Activated T-helper 1 cell treated with anti-CD3 and anti-CD28 coated beads, Interleukin-12 subunit alpha, Interleukin-12 subunit beta, Interleukin-2, Interleukin-4 antibody, amounts not matched to agents 30 ng/mL and 10 ng/mL and 1 ng/mL, durations not matched to agents 14 hours and 24 hours and 36 hours (primary cell): Measurements from ENCODE around the gene LTC4S. TPM values are rescaled to one million over a fixed set of nuclear protein-coding genes. Genes with fewer than 3 reads are reported as not detected.

Source experiments
- DNase-seq: peaks from one replicate; pipeline ENCODE4 v3.0.0; 2021; ENCODE audit warnings: low spot score
- H3K27ac Mint-ChIP-seq: one replicate; pipeline ENCODE4 v1.8.0; 2021; ENCODE audit warnings: mild to moderate bottlenecking, mixed read lengths
- H3K27me3 Mint-ChIP-seq: one replicate; pipeline ENCODE4 v1.8.0; 2022; ENCODE audit warnings: mild to moderate bottlenecking, moderate library complexity, mixed read lengths; ENCODE audit not compliant: insufficient read depth
- H3K36me3 Mint-ChIP-seq: one replicate; pipeline ENCODE4 v1.8.0; 2021; ENCODE audit warnings: low read depth, mixed read lengths
- H3K4me1 Mint-ChIP-seq: one replicate; pipeline ENCODE4 v1.8.0; 2021; ENCODE audit warnings: low read depth, mixed read lengths
- H3K4me3 Mint-ChIP-seq: one replicate; pipeline ENCODE4 v1.8.0; 2021; ENCODE audit warnings: mild to moderate bottlenecking, moderate library complexity, mixed read lengths
- H3K9me3 Mint-ChIP-seq: one replicate; pipeline ENCODE4 v1.8.0; 2021; ENCODE audit warnings: mixed read lengths
- intact Hi-C: fragments of 100-400 bp; cut with micrococcal nuclease; formaldehyde crosslinking; loops from one replicate; pipeline ENCODE4 v1.15.1; 2024
- total RNA-seq: library from RNA; stranded (reverse); gene quantifications from 2 replicates; pipeline ENCODE4 v1.2.3, GENCODE V29; 2022

Gene LTC4S
- total RNA-seq, 1 donor from 2014 or later, result 1.7 TPM

DNA sequence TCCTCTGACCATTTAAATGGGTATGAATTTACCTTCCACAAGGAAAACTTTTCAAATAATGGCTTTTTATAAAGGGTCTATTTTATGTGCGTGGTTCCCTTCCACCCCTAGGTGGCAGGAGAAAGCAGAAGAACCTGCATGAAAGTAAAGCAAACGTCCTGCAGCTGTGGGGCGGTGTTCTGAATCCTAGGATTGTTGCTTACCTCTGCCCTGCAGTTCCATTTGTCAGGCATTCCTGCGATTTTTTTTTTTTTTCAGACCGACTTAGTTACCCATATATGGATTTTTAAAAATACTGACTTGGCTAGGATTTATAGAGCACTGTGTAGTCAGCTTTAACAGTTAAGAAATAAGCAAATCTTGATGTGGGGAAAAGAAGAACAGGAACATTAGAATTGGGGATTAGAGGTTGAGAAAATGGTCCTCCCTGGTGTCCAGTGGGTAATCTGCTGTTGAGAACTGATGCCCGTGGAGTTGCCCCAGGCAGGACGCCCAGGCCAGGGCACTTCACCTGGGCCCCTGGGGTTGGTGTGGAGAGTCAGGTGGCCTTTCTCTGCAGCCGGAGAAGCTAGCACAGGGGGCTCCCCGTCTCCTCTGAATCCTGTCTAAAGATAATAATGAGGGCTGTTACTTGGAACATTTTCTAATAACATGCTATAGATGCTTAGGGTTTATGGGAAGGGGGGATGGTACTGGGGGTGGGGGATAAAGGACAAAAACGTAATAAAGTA is 30.4 kb upstream of the LTC4S start:
- Mint-ChIP-seq H3K27me3 (no peaks in the 10 kb centered on the region), H3K4me3 (no peak overlapping the region), H3K36me3 (peaks cover 5% of the 10 kb centered on the region), H3K27ac (no peak overlapping the region), H3K4me1 (peaks cover 51% of the 10 kb centered on the region), H3K9me3 (no peaks in the 10 kb centered on the region)
- intact Hi-C loops, result loop anchor here (1.0 to 2.0 kb wide), 5 partner anchors 33 to 327 kb away; partner anchors contain the start of genes MRNIP, SQSTM1 and TBC1D9B
- peak; percentile 11 for DNase-seq

GRCh38 chr5:179764056-179764455 is 29.7 kb upstream of the LTC4S start:
- Mint-ChIP-seq H3K4me1 (peaks cover 52% of the 10 kb centered on the region), H3K9me3 (no peaks in the 10 kb centered on the region)

DNA sequence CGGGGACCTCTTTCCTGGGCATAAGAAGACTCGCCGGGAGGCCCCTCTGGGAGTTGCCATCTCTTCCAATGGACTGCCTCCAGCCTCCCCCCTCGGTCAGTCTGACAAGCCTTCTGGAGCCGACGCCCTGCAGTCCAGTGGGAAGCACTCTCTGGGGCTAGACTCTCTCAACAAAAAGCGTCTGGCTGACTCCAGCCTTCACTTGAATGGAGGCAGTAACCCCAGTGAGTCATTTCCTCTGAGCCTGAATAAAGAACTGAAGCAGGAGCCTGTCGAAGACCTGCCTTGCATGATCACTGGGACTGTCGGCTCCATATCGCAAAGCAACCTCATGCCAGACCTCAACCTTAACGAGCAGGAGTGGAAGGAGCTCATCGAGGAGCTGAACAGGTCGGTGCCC is 28.4 kb upstream of the LTC4S start:
- no peaks in the 10 kb centered on the region for H3K27me3 Mint-ChIP-seq
- peak overlapping the region; percentile 58 for H3K27ac Mint-ChIP-seq
- no peak overlapping the region for H3K4me3 Mint-ChIP-seq
- DNase-seq, result no peak
- no peaks in the 10 kb centered on the region for H3K9me3 Mint-ChIP-seq
- peaks cover 11% of the 10 kb centered on the region for H3K36me3 Mint-ChIP-seq
- peaks cover 39% of the 10 kb centered on the region for H3K4me1 Mint-ChIP-seq
- intact Hi-C loops, result no loop called here

More at GRCh38 chr5:179764056-179764455, 29.7 kb upstream of the LTC4S start:
- intact Hi-C loops, result no loop called here
- no peak for DNase-seq
- Mint-ChIP-seq H3K27ac (no peak overlapping the region), H3K27me3 (no peaks in the 10 kb centered on the region), H3K4me3 (no peak overlapping the region), H3K36me3 (peaks cover 7% of the 10 kb centered on the region)

DNA sequence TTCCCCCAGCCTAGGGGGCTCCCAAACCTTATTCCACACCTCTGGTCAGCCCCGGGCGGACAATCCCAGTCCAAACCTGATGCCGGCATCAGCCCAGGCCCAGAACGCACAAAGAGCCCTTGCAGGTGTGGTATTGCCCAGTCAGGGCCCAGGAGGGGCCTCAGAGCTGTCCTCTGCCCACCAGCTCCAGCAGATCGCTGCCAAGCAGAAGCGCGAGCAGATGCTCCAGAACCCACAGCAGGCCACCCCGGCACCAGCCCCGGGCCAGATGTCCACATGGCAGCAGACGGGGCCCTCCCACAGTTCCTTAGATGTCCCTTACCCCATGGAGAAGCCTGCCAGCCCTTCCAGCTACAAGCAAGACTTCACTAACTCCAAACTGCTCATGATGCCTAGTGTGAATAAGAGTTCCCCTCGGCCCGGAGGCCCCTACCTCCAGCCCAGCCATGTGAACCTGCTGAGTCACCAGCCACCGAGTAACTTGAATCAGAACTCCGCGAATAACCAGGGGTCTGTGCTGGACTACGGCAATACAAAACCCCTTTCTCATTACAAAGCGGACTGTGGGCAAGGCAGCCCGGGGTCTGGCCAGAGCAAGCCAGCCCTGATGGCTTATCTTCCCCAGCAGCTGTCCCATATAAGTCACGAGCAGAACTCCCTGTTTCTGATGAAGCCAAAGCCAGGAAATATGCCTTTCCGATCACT is 27.6 kb upstream of the LTC4S start:
- H3K9me3 Mint-ChIP-seq, result no peaks in the 10 kb centered on the region
- peaks cover 35% of the 10 kb centered on the region for H3K4me1 Mint-ChIP-seq
- intact Hi-C loops, result no loop called here
- DNase-seq, result no peak
- H3K4me3 Mint-ChIP-seq, result no peak overlapping the region
- no peaks in the 10 kb centered on the region for H3K27me3 Mint-ChIP-seq
- H3K27ac Mint-ChIP-seq, result no peak overlapping the region
- peaks cover 15% of the 10 kb centered on the region for H3K36me3 Mint-ChIP-seq

- Mint-ChIP-seq H3K36me3 (peaks cover 18% of the 10 kb centered on the region), H3K27ac (peak overlapping the region; percentile 4), H3K4me3 (no peak overlapping the region), H3K4me1 (peaks cover 30% of the 10 kb centered on the region), H3K27me3 (no peaks in the 10 kb centered on the region), H3K9me3 (no peaks in the 10 kb centered on the region)
- intact Hi-C loops, result no loop called here
- DNase-seq, result no peak
Measured at GRCh38 chr5:179766726-179767455, 26.9 kb upstream of the LTC4S start.

DNA sequence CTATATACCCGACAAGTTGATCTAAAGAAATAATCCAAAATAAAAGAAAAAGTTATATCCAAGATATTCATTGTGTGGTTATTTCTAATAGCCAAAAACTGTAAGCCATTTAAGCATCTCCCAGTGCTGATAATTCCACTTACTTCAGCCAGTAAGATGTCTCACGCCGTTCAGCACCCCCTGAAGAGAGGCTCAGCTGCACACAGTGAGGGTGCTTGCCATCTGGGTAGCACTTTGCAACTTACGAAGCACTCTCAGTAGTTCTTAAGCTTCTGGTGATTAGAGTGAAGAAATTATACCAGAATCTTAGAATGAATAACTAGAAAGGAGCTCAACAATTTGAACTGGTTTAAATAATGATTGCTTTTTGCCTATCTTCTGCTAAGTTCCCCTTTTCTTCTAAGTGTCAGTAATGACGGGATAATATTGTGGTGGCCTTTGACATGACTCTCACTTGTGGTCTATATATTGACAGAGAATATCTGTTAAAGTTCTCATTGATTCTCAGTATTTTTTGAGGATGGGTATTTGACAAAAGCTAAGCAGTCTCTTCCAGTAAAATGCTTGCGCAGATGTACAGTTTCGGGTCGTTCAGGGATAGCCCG is 26.2 kb upstream of the LTC4S start:
- no peaks in the 10 kb centered on the region for H3K27me3 Mint-ChIP-seq
- H3K27ac Mint-ChIP-seq, result peak overlapping the region; percentile 4
- DNase-seq, result no peak
- no peaks in the 10 kb centered on the region for H3K9me3 Mint-ChIP-seq
- intact Hi-C loops, result no loop called here
- no peak overlapping the region for H3K4me3 Mint-ChIP-seq
- H3K36me3 Mint-ChIP-seq, result peaks cover 25% of the 10 kb centered on the region
- H3K4me1 Mint-ChIP-seq, result peaks cover 23% of the 10 kb centered on the region

DNA sequence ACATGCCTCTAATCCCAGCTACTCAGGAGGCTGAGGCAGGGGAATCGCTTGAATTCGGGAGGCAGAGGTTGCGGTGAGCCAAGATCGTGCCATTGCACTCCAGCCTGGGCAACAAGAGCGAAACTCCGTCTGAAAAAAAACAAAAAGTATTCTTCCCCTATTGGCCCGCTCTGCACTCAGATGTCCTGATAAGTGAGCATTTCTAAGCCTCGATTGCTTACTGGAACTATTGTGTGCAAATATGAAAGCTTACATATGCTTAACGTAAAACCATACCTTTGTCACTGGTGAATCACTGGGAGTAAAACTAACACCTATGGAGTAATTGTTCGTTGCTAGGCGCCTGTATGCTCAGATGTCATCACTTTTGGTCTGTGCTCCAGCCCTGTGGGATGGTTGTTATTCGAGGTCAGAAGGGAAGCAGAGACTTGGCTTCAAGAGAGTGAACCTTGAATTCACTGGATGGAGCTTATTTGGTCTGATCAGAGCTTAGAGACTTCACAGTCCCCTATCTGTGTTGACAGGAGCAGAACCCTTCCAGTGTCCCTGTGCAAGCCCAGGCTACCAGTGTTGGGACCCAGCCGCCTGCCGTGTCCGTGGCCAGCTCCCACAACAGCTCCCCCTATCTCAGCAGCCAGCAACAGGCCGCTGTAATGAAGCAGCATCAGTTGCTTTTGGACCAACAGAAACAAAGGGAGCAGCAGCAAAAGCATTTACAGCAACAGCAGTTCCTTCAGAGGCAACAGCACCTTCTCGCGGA is 25.3 kb upstream of the LTC4S start:
- Mint-ChIP-seq H3K27ac (no peak overlapping the region), H3K36me3 (peaks cover 29% of the 10 kb centered on the region), H3K4me3 (no peak overlapping the region), H3K9me3 (no peaks in the 10 kb centered on the region), H3K4me1 (peaks cover 14% of the 10 kb centered on the region), H3K27me3 (no peaks in the 10 kb centered on the region)
- intact Hi-C loops, result no loop called here
- DNase-seq, result no peak

DNA sequence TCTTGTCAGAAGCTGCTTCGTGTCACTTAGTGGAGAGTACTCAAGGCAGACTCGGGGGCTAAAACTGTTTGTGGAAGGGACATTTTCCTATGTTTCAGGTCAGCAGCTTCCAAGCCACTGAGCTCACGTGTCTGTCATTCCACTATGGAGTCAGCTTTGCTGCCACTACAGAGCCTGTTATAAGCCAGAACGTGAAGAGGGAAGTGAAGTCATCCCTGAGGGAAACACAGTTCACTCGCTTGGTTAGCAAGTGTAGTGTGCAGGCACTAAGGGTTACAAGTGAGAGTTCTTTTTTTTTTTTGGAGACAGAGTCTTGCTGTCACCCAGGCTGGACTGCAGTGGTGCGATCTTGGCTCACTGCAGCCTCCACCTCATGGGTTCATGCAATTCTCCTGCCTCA is 24.5 kb upstream of the LTC4S start:
- DNase-seq, result no peak

DNA sequence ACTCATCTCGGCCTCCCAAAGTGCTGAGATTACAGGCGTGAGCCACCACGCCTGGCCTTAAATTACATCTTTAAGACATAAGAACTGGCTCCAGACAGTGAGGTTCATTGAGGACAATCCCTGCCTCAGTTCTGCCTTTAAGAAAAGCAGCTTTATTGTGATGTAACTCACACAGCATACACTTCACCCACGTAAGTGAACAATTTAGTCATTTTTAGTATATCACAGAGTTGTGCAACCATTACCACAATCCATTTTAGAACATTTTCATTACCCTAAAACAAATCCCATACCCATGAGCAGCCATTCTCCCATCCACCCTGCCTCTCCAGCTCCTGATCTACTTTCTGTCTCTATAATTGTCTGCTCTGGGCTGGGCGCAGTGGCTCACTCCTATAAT is 24.0 kb upstream of the LTC4S start:
- H3K9me3 Mint-ChIP-seq, result no peaks in the 10 kb centered on the region
- DNase-seq, result no peak
- no peak overlapping the region for H3K27ac Mint-ChIP-seq
- intact Hi-C loops, result no loop called here
- H3K4me1 Mint-ChIP-seq, result peaks cover 14% of the 10 kb centered on the region
- peaks cover 33% of the 10 kb centered on the region for H3K36me3 Mint-ChIP-seq
- H3K27me3 Mint-ChIP-seq, result no peaks in the 10 kb centered on the region
- no peak overlapping the region for H3K4me3 Mint-ChIP-seq

More for the DNA sequence above, 24.5 kb upstream of the LTC4S start:
- intact Hi-C loops, result no loop called here
- Mint-ChIP-seq H3K9me3 (no peaks in the 10 kb centered on the region), H3K27ac (peak overlapping the region; percentile 47), H3K4me1 (peaks cover 14% of the 10 kb centered on the region), H3K27me3 (no peaks in the 10 kb centered on the region), H3K4me3 (no peak overlapping the region), H3K36me3 (peaks cover 33% of the 10 kb centered on the region)

GRCh38 chr5:179771311-179771895 is 22.4 kb upstream of the LTC4S start:
- Mint-ChIP-seq H3K4me3 (no peak overlapping the region), H3K9me3 (no peaks in the 10 kb centered on the region), H3K4me1 (peaks cover 9% of the 10 kb centered on the region), H3K27ac (no peak overlapping the region), H3K36me3 (peaks cover 32% of the 10 kb centered on the region), H3K27me3 (no peaks in the 10 kb centered on the region)
- intact Hi-C loops, result no loop called here
- no peak for DNase-seq

GRCh38 chr5:179772351-179772750 is 21.4 kb upstream of the LTC4S start:
- Mint-ChIP-seq H3K27ac (no peak overlapping the region), H3K4me3 (no peak overlapping the region), H3K36me3 (peaks cover 32% of the 10 kb centered on the region), H3K27me3 (no peaks in the 10 kb centered on the region), H3K9me3 (no peaks in the 10 kb centered on the region), H3K4me1 (peaks cover 9% of the 10 kb centered on the region)
- DNase-seq, result no peak
- intact Hi-C loops, result no loop called here

GRCh38 chr5:179773686-179774040 is 20.1 kb upstream of the LTC4S start:
- no peak for DNase-seq
- Mint-ChIP-seq H3K4me3 (no peak overlapping the region), H3K27ac (no peak overlapping the region), H3K36me3 (peaks cover 39% of the 10 kb centered on the region), H3K9me3 (no peaks in the 10 kb centered on the region), H3K4me1 (no peaks in the 10 kb centered on the region), H3K27me3 (no peaks in the 10 kb centered on the region)
- intact Hi-C loops, result no loop called here
